Measurements from ENCODE around the gene C2CD2. TPM values are rescaled to one million over a fixed set of nuclear protein-coding genes. Genes with fewer than 3 reads are reported as not detected.

The C2CD2 gene
- total RNA-seq, 4 donors from 2014 or later, result 39.4 to 79.5 (median 49.4) TPM

- 85 to 88% methylated on average over 8 of the region's 8 CpGs for WGBS, 2 donors
- H3K4me3 ChIP-seq (ENCODE audit: low read depth, poor library complexity, severe bottlenecking), result no peak overlapping the region
- DNase-seq (ENCODE audit: low spot score in 2 of 2), result no peak
- intact Hi-C loops (cut with DNase I; ENCODE audit: low total_unique reads), result no loop called here
- TF ChIP-seq CTCF (IDR thresholded peaks at IDR 0.05) (no peak), POLR2A (IDR thresholded peaks at IDR 0.05) (no peak)
Observed at GRCh38 chr21:41848533-41848932, 105.3 kb downstream of the C2CD2 start.

- 75 to 86% methylated on average over 21 of the region's 21 CpGs for WGBS, 2 donors
- DNase-seq (ENCODE audit: low spot score in 2 of 2), result no peak
- intact Hi-C loops (cut with DNase I; ENCODE audit: low total_unique reads), result no loop called here
- no peak overlapping the region for H3K4me3 ChIP-seq (ENCODE audit: low read depth, poor library complexity, severe bottlenecking)
- TF ChIP-seq CTCF (IDR thresholded peaks at IDR 0.05), result no peak
- TF ChIP-seq POLR2A (IDR thresholded peaks at IDR 0.05), result no peak
Observed at GRCh38 chr21:41847066-41847804, 106.6 kb downstream of the C2CD2 start.

- TF ChIP-seq POLR2A (IDR thresholded peaks at IDR 0.05) (no peak), CTCF (IDR thresholded peaks at IDR 0.05) (no peak)
- 92 to 93% methylated on average over 7 of the region's 7 CpGs for WGBS, 2 donors
- no peak overlapping the region for H3K4me3 ChIP-seq (ENCODE audit: low read depth, poor library complexity, severe bottlenecking)
- DNase-seq (ENCODE audit: low spot score in 2 of 2), result no peak
- intact Hi-C loops (cut with DNase I; ENCODE audit: low total_unique reads), result no loop called here
Observed at GRCh38 chr21:41846536-41846935, 107.3 kb downstream of the C2CD2 start.

- no peak for DNase-seq (ENCODE audit: low spot score in 2 of 2)
- no peak for TF ChIP-seq CTCF (IDR thresholded peaks at IDR 0.05)
- no peak for TF ChIP-seq POLR2A (IDR thresholded peaks at IDR 0.05)
- H3K4me3 ChIP-seq (ENCODE audit: low read depth, poor library complexity, severe bottlenecking), result no peak overlapping the region
- WGBS, 2 donors, result 83 to 89% methylated on average over 6 of the region's 6 CpGs
- intact Hi-C loops (cut with DNase I; ENCODE audit: low total_unique reads), result no loop called here
Observed at GRCh38 chr21:41846033-41846317, 107.8 kb downstream of the C2CD2 start.

GRCh38 chr21:41845310-41846032 is 108.3 kb downstream of the C2CD2 start:
- intact Hi-C loops (cut with DNase I; ENCODE audit: low total_unique reads), result no loop called here
- no peak for TF ChIP-seq CTCF (IDR thresholded peaks at IDR 0.05)
- no peak for TF ChIP-seq POLR2A (IDR thresholded peaks at IDR 0.05)
- DNase-seq (ENCODE audit: low spot score in 2 of 2), result no peak
- H3K4me3 ChIP-seq (ENCODE audit: low read depth, poor library complexity, severe bottlenecking), result no peak overlapping the region
- 92 to 94% methylated on average over 17 to 18 of the region's 21 CpGs for WGBS, 2 donors
